GM03348 (cell line): Measurements from ENCODE around the gene RETN.

ENCODE experiments used
- DNase-seq: peaks from one replicate; pipeline ENCODE4 v3.0.0; 2012; ENCODE audit warnings: low spot score

The RETN gene

DNA sequence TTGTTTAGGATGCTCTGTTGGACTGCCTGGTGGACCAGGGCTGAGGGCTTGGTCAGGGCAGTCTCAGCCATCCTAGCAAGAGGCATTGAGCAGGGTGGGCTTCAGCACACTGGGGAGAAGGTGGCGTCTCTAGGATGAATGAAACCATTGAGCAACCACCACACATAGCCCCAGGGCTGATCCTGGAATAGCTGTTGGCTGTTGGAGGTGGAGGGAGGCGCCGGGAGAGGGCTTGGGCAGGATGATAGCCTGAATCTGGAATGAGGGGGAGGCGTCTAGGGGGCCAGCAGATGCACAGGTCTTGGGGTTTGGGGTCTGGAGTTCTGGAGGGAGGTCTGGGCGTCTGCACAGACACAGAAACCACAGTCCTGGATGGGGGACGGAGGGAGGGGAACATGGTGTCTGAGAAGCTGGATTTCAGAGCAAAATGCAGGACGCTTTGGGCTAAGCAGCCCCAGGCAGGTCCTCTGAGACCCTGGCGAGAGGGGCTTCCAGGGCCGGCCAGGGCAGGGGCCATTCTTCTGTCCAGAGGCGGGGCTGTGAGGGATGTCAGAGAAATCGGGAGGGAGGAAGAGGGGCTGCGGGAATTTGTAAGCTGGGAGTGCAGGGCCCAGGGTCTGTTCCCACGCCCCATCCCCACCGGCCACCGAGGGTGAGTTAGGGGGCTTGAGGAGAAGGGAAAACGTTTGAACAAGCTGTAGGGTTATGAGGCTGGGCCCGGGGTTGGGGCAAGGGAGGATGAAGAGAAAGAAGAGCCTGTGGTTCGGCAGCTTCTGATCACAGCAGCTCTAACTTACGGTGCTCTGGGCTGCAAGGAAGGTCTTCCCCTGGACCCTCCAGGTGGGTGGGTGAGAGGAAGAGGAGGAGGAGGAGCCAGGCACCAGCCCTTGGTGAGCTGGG is 16.9 kb downstream of the RETN start:
- no peak for DNase-seq

DNA sequence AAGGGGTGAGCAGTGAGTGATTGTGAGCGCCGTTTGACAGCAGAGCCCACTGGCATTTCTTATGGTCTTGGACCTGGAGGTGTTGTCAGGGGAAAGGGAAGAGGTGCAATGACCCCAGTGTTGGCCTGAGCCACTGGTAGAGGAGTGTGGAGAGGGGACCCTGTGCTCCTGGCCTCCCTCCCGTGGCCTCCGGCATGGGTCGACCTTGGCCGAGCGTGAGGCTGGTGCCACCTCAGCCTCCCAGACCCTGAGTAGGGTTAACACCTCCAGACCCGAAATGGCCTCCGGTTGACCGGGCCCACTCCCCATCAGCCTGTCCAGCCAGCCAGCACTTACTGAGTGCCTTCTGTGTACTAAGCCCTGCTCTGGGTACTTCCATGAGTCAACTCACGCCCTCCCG is 18.3 kb downstream of the RETN start:
- no peak for DNase-seq

DNA sequence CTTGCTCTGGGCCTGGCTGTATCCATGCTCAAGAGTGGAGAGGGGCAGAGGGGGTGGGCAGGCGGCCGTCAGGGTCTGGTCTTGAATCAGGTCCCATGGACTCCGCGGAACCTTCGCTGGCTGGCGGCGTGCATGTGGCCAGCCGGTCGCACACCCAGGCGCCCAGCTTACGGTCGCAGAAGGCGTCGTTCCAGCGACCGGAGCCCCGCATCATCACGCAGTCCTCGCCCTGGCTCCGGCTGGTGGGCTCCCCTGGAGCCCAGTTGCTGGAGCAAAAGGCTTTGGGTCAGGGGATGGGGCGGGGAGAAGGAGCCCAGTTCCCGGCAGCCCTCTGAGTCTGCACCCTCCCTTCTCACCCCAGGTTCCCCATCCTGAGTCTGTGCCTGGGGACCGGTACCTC is 20.3 kb downstream of the RETN start:
- DNase-seq: no peak

DNA sequence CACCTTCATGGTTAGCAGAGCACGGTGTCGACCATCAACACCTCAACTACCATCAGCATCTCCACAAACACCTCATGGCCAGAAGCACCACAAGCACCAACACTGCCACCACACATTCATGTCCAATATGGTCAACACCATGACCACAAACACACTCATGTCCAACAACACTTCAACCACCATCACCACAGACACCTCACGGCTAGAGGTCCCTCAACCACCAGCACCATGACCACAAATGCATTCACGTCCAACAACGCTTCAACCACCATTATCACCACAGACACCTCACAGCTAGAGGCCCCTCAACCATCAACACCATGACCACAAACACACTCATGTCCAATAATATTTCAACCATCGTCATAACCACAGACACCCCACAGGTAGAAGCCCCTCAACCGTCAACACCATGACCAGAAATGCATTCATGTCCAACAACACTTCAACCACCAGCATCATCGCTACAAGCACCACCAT is 22.0 kb downstream of the RETN start:
- DNase-seq: no peak

DNA sequence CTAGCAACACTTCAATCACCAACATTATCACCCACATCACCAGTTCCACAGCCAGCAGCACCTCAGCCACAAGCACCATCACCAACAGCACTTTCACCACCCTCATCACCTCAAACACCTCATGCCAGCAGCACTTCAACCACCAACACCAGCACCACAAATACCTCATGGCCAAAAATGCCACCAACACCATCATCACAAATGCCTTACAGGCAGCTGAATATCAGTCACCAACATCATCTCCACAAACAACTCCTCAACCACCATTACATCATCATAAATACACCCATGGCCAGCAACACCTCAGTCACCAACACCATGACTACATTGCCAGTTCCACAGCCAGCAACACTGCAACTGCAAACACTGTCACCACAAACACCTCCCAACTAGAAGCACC is 22.6 kb downstream of the RETN start:
- no peak for DNase-seq

DNA sequence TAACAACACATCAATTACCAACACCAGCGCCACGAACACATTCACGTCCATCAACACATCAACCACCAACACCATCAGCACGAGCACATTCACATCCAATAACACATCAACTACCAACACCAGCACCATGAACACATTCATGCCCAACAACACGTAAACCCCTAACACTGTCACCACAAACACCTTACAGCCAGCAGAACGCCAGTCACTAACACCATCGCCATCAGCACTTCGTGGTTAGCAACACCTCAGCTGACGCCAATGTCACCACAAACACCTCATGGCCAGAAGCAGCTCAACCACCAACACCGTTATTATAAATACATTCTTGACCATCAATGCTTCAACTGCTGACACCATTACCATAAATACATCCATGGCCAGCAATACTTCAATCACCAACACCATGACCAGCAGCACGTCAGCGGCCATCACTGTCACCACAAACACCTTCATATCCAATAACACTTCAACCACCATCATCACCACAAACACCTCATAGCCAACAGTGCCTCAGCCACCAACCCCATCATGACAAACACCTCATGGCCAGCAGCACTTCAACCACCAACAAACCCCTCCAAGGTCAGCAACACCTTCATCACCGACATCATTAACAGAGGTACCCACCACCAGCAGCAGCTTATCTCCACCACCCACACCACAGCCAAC is 23.7 kb downstream of the RETN start:
- DNase-seq: no peak

DNA sequence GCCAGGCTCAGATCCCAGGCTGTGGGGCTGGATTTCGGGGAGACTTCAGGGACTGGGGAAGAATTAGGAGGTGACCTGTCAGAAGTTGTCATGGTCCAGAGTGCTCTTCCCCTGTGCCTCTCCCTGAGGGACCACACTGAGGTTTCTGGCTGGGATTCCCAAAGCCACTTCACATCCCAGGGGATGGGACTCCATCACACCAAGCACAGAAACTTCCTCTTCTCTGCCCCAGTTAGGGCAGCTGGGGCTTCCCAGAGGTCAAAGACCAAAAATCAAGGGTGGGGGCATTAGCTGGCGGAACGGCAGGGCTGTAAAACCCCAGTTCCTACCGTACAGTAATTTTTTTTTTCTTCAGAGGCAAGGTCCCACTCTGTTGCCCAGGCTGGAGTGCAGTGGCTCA is 25.6 kb downstream of the RETN start:
- DNase-seq: no peak

DNA sequence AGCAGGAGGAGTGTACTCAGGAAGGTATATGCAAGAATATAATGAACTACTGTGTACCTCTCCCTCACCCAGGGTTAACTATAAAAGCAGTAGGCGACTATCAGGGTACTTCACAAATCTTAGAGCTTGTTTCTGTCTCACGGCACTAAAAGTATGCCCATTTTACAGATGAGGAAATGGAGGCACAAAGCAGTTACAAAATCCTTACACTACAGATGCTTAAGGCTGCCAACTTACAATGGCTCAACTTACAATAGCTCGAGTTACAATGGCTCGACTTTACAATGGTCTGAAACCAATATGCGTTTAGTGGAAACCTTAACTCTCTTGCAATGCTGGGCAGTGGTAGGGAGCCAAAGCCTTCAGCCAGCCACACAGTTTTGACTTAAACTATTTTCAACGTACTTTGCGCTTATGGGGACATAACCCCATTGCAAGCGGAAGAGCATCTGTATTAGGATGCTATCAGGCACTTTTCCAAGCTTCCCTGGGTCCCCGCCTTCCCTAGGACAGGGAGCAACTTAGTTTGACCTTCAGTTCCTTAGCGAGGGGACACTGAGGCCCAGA is 29.0 kb downstream of the RETN start:
- no peak for DNase-seq

DNA sequence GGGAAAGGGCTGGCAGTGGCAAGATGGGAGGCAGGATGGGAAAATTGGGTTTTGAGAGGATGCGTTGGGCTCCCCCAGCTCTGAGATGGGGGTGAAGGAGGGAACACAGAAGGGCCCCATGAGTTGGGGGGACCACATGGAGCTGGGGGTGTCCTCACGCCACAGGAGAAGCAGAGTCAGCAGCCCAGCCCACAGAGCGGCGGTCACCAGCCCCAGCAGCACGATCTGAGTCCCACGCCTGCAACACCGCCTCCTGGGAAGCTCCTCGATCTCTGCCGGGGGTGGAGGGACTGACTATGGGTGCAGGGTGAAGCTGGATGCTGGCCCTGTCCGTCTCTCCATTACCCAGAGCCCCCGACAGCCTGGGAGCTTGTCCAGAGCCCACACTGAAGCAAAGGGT is 29.7 kb downstream of the RETN start:
- DNase-seq: no peak

DNA sequence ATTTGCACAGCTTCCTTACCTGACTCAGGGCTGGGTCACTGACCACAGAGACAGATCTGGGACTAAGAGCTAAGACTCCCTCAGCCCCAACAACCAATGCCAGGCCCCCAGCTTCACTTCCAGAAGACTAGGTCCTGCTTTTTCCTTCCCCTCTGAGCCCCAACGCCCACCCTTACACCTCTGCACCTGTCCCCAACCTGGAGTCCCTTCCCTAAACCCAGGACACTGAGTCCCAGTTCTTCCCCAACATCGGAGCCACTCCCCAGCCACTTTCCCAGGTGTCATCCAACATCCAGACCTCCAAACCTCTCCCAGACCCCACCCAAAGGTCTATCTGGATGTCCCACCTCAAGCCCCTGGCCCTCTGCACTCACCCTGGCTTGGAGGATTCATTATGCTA is 30.2 kb downstream of the RETN start:
- no peak for DNase-seq

DNA sequence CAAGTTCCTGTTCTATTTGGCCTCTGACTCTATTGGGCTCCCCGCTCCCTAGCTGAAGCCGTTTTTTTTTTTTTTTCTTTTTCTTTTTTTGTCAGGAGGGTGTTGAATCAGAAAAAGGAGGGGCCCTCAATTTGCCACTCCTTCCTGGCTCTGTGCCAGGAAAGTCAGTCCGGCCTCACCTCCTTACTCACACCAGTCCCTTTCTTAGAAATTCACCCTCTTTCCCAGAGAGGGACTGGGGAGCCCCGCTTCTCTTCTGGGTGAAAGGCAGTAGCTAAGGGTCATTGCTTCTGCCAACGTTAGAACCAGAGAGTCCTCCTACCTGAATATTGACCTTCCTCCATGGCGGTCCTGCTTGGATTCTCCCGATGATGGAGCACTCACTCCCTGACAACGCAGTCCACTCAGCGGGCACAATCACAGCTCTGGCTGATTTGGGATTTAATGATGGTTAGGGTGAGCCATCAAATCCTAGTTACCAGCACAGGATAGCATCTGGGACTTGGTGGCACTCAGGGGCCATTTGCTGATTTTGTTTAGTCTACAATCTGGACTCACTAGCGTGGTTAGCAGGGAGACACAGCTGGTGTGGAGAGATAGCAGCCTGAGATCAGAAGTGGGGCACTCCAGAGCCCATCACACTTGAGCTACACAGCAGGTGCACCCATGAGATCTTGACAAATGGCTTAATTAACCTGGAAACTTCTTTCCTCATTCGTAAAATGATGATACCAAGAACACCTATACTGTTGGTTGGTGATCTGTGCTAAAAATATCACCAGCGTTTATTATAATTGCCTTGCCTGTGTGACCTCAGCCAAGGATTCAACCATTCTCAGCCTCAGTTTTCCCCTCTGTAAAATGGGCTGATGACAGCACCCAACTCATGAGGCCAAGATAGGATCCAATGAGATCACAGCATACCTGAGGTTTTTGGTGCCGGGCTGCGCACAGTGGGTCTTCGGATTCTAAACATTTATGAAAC is 30.9 kb downstream of the RETN start:
- no peak for DNase-seq

DNA sequence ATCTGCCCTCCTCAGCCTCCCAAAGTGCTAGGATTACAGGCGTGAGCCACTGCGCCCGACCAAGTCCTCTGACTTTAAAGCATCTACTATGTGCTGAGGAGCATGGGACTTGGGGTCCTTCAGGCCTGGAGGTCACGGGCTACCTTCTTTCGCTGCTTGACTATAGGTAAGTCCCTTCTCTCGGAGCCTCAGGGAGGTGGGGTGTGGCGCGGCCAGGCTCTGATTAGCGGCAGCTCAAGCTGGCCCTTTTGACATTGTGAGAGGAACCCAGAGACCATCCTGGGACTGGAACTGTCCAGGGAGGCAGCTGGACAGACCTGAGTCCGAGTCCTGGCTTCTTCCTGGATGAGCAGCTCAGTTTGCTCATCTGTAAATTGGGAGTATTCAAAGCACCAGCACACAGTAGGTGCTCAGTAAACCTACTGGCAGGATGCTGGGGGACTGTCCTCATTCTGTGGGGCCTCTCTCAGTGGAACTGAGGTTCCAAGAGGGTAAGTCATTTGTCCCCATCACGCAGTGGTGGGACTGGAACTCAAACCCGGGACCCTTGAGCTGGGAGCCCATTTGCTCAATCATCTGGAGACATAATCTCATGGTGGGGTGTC is 32.3 kb downstream of the RETN start:
- no peak for DNase-seq

DNA sequence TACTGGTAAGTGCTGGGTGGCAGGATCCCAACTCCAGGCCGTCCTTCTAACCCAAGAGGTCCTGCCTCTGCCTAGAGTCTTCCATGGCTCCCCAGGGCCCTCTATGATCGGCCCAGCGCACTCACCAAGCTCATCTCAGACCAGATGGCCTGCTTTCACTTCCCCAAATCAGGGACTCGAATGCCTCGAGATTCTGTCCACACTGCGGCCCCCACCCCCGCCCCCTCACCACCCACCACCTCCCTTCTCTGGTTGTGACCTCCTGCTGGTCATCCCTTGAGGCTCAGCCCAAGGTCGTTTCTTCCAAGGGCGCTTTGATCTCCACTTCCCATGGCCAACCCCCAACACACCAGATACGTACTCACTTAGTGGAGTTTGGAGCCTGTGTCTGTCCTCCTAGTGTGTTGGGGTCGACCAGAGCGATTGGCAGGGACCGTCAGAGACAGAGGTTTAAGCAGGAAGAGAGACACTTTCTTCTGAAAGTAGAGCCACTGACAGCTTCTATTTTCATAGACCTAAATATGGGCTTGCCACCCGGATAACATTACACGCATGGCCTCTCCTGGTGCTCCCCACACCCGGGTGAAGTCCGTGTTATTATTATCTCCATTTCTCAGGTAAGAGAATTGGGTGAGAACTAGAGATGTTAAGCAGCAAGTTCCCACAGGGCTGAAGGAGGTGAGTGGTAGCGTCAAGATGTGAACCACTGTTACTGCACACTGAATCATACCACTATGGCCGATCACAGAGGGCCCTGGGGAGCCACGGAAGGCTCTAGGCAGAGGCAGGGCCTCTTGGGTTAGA is 33.0 kb downstream of the RETN start, which contains the start of gene FCER2:
Gene FCER2 (minus strand): TSS at position 478 of the 804 bp plus-strand sequence. CDS start 2,371 bp downstream, outside the sequence.
- no peak for DNase-seq

DNA sequence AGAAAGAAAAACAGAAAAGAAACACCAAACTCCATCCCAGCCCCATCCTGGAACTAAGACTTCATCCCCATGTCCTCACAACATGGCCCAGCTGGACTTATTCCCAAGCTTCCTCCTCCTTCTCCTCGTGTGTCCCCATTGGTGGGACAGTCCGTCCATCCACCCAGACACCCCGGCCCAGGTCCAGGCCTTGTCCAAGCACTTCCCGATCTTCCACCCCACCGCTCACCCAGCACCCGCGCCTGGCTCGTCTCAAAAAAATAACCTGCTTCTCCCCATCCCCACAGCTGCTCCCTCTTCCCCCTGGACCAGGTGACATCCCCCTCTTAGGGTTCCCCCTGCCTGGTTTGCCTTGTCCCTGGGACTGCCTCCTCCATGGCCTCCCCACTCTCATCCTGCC is 34.5 kb downstream of the RETN start:
- DNase-seq: no peak

DNA sequence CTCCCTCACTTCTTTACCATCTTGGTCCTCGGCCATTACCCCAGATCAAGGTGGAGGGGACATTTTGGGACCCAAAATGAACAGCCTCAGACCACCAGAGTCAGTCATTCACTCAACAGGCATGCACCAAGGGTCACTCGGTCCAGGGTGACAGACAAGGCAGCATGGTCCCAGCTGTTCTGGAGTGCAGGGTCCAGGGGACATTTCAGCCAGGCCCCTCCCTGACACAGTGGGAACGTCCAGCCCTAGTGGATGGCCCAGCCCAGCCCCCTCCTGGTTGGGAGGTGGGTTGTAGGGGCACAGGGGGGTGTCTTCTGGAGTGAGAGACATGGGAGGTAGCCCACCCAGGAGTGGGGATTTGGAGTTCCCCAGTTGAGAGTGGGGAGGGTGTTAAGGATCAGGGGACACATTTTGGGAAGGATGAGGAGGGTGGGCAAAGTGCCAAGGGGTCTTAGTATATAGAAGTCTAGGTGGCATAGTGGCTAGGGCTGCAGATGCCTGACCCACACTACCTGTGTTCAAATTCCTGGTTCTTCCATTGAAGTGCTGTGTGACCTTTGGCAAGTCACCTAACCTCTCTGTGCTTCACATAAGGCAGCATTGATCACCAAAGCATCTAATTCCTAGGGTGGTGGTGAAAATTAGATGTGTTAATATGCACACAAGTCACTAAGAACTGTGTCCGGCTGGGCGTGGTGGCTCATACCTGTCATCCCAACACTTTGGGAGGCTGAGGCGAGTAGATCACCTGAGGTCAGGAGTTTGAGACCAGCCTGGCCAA is 35.6 kb downstream of the RETN start:
- DNase-seq: no peak

DNA sequence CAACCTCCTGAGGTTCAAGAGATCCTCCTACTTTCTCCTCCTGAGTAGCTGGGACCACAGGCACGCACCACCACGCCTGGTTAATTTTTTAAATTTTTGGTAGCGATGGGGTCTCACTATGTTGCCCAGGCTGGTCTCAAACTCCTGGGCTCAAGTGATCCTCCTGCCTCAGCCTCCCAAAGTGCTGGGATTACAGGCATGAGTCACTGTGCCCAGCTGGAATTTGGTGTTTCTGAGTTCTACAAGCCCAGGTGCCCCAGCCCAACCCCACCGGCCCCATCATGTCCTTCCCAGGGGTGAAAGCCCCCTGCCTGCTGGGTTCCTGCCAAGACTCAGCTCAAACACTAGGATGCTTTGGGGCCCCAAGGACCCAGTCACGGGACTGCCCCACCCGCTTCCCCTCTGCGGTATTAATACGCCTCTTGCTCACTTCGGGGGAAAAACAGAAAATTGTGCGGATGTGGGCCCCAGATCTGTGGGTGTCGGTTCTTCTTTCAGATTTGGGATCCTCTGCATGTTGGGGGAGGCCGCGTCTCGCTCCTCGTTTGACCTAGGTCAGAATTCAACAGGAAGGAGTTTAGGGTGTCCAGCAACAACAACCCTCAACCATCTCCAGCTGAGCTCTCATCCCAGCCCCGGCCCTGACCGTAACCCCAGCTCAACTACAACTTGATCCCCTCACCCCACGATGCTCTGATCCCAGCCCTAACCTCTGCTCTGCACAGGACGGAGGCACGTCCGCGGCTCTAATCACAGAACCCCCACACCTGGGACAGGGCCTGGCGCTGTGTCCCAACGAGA is 36.7 kb downstream of the RETN start:
- no peak for DNase-seq

DNA sequence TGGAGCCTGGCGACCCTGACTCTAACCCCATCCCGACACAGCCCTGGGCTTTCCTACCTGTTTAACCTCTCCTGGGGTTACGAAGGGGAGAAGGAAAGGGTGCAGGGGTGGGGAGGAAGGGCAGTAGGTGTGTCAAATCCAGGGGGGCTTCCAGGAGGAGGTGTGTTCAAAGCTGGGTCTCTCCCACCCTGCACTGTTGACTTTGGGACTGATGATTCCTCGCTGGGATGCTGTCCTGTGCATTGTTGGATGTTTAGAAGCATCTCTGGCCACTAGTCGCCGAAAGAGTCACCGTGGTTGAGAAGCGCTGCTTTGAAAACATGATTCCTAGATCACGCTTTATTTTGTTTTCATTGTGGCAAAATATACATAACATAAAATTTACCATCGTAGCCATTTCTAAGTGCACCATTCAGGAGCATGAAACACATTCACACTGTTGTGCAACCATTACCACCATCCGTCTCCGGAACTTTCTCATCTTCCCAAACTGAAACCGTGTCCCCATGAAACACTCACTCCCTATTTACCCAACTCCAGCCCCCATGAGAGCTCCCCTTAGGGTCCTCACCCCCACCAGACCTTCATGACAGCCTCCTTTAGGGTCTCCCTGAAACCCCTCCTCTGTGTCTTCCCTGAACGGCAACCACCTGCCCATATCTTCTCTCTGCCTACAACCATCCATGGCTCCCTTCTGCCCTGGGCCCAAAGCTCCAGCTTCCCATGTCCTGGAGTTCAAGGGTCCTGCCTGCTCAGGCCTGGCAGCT is 37.5 kb downstream of the RETN start:
- no peak for DNase-seq

DNA sequence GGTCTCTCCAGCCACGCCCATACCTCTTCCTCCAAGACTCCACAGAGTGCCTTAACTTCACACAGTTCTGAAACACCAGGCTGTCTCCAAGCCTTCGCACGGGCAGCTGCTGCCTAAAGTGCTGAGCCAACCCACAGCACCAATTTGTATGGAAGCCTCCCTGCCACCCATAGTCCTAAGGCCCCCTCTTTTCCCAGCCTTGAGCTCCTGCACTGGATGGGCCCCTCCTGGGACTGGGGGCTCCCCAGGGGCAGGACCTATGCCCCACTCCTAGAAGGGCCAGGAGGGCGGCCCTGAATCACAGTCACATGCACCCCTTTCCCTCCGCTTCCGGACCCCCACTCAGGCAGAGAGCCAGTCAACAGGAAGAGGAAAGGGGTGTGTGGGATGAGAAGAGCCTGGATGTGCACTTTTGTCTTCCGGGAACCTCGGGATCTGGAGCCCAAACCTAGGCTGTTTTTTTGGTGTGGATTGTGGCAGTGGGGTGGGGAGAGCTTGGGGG is 38.2 kb downstream of the RETN start:
- no peak for DNase-seq
